DND-41 (cell line): ENCODE results near the gene PCBP2.

Source experiments
- ATAC-seq: fragments of 200-7000 bp; cut with Tn5 transposase; 3 replicates; pipeline ENCODE4 v1.9.1; 2021; ENCODE audit warnings: low read depth; ENCODE audit not compliant: insufficient read depth
- DNase-seq: peaks from one replicate; pipeline ENCODE4 v3.0.0-alpha.2; 2020
- H2AFZ ChIP-seq: 2 replicates; pipeline ENCODE4 v1.6.0; 2012; ENCODE audit warnings: low read depth, low read length
- H3K27ac ChIP-seq: 2 replicates; pipeline ENCODE4 v1.5.1; 2012; ENCODE audit warnings: low read length, inconsistent platforms
- H3K27me3 ChIP-seq: fragments of 200-600 bp; sonication (generic); 2 replicates; pipeline ENCODE4 v1.6.0; 2012; ENCODE audit warnings: low read length, mild to moderate bottlenecking, inconsistent platforms; ENCODE audit not compliant: insufficient read depth, poor library complexity
- H3K36me3 ChIP-seq: 2 replicates; pipeline ENCODE4 v1.5.1; 2012; ENCODE audit warnings: low read length, inconsistent platforms; ENCODE audit not compliant: insufficient read depth
- H3K4me1 ChIP-seq: 2 replicates; pipeline ENCODE4 v1.5.1; 2012; ENCODE audit warnings: mild to moderate bottlenecking, low read length; ENCODE audit not compliant: insufficient read depth
- H3K4me2 ChIP-seq: 2 replicates; pipeline ENCODE4 v1.6.0; 2012; ENCODE audit warnings: mild to moderate bottlenecking, moderate library complexity, low read length, inconsistent platforms; ENCODE audit not compliant: insufficient read depth
- H3K4me3 ChIP-seq, 2 experiments: fragments of 200-600 bp in 1 of 2; shearing (Covaris generic) in 1 of 2; 2 replicates each; pipeline ENCODE4 v1.5.1; 2012 to 2016; ENCODE audit warnings: inconsistent platforms in 2 of 2, low read length in 2 of 2, mild to moderate bottlenecking in 2 of 2, low read depth in 1 of 2, moderate library complexity in 1 of 2
- H3K79me2 ChIP-seq: 2 replicates; pipeline ENCODE4 v1.6.0; 2012; ENCODE audit warnings: low read length, inconsistent platforms; ENCODE audit not compliant: insufficient read depth
- H3K9ac ChIP-seq: 2 replicates; pipeline ENCODE4 v1.6.0; 2012; ENCODE audit warnings: low read depth, mild to moderate bottlenecking, inconsistent platforms, low read length, moderate library complexity
- H3K9me3 ChIP-seq: 2 replicates; pipeline ENCODE4 v1.5.1; 2012; ENCODE audit warnings: low read length, moderate library complexity, mild to moderate bottlenecking, inconsistent platforms; ENCODE audit not compliant: insufficient read depth, severe bottlenecking
- H4K20me1 ChIP-seq: 2 replicates; pipeline ENCODE4 v1.6.0; 2012; ENCODE audit warnings: low read length; ENCODE audit not compliant: insufficient read depth
- CTCF ChIP-seq: IDR thresholded peaks from 2 replicates; pipeline ENCODE4 v1.5.1; 2012; ENCODE audit warnings: borderline replicate concordance, low read length, moderate library complexity, mild to moderate bottlenecking; ENCODE audit not compliant: poor library complexity, severe bottlenecking; ENCODE audit errors: extremely low read depth
- EZH2 ChIP-seq: IDR thresholded peaks from 3 replicates; pipeline ENCODE4 v1.6.1; 2012; ENCODE audit warnings: borderline replicate concordance, low read depth, mild to moderate bottlenecking, moderate library complexity, low read length, inconsistent platforms; ENCODE audit not compliant: severe bottlenecking

PCBP2 gene

GRCh38 chr12:53474077-53474476 lies 22.2 kb downstream of the PCBP2 start:
- ATAC-seq (no peak), DNase-seq (no peak)
- no peak overlapping the region for H2AFZ ChIP-seq
- TF ChIP-seq CTCF: no peak
- no peak for TF ChIP-seq EZH2
- H3K4me2 ChIP-seq: no peak overlapping the region
- H3K79me2 ChIP-seq: peaks cover 83% of the 10 kb centered on the region
- no peak overlapping the region for H3K9ac ChIP-seq
- H3K9me3 ChIP-seq: no peaks in the 10 kb centered on the region
- no peaks in the 10 kb centered on the region for H3K27me3 ChIP-seq
- H3K4me1 ChIP-seq: no peaks in the 10 kb centered on the region
- no peak overlapping the region for H3K27ac ChIP-seq
- no peak overlapping the region for H3K4me3 ChIP-seq
- H3K36me3 ChIP-seq: peaks cover 98% of the 10 kb centered on the region
- H4K20me1 ChIP-seq: peaks cover 81% of the 10 kb centered on the region

GRCh38 chr12:53474819-53475218 lies 22.9 kb downstream of the PCBP2 start:
- Histone ChIP-seq H3K4me2 (no peak overlapping the region), H3K9ac (no peak overlapping the region), H3K36me3 (peaks cover 98% of the 10 kb centered on the region), H3K27ac (no peak overlapping the region), H3K4me3 (no peak overlapping the region), H3K9me3 (no peaks in the 10 kb centered on the region), H3K79me2 (peaks cover 83% of the 10 kb centered on the region), H2AFZ (no peak overlapping the region), H4K20me1 (peaks cover 84% of the 10 kb centered on the region), H3K4me1 (no peaks in the 10 kb centered on the region), H3K27me3 (no peaks in the 10 kb centered on the region)
- TF ChIP-seq CTCF (no peak), EZH2 (no peak)
- no peak for DNase-seq
- ATAC-seq: no peak

DNA sequence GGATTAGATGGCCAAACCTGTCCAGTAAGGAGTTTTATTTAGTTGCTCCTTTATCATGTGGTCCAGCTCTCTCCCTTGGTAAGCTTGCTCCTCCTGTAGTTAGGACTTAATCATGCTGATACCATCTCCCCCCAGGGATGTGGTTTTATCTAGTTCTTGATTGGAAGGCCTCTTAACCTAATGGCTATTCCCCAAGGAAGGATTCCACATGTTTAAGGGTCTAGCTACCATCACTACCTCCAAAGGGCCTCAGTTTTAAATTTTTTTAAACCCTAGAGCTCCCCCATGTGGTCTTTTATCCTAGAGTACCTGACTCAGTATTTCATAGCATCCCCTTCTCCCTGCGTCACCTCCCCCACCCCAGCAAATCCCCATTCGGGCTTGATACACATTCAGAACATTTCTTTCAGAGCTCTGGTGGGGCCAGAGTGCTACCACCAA lies 24.9 kb downstream of the PCBP2 start:
- Histone ChIP-seq H3K9me3 (no peaks in the 10 kb centered on the region), H3K4me1 (no peaks in the 10 kb centered on the region), H3K36me3 (peaks cover 98% of the 10 kb centered on the region), H3K9ac (no peak overlapping the region), H3K79me2 (peaks cover 72% of the 10 kb centered on the region), H3K27me3 (no peaks in the 10 kb centered on the region), H3K4me2 (no peak overlapping the region), H3K4me3 (no peak overlapping the region), H2AFZ (no peak overlapping the region), H3K27ac (no peak overlapping the region), H4K20me1 (peaks cover 83% of the 10 kb centered on the region)
- DNase-seq (no peak), ATAC-seq (peak; percentile 57)
- peak; percentile 56 for TF ChIP-seq CTCF
- TF ChIP-seq EZH2: no peak

DNA sequence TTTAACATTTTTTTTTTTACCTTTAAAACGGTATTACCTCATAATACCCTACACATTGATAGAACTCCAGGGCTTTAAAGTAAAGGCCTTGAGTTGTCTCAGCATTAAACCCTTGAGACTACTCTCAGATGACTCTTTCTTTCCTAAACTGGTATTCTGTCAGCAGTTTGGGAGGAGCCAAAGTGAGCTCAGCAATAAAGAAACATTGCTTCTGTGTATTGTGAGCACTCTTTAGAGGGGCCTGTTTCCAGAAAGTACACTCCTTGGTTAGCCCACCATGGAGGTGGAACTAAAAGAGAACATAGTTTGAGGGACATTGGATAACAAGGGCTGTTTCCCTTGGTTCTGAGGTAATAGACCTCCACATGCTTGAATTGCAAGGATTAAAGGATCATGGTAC lies 27.0 kb downstream of the PCBP2 start:
- TF ChIP-seq CTCF: no peak
- TF ChIP-seq EZH2: no peak
- H3K4me3 ChIP-seq: no peak overlapping the region
- no peak overlapping the region for H3K4me2 ChIP-seq
- H3K27ac ChIP-seq: no peak overlapping the region
- peaks cover 98% of the 10 kb centered on the region for H3K36me3 ChIP-seq
- H2AFZ ChIP-seq: no peak overlapping the region
- H3K9me3 ChIP-seq: no peaks in the 10 kb centered on the region
- H3K79me2 ChIP-seq: peaks cover 52% of the 10 kb centered on the region
- no peak overlapping the region for H3K9ac ChIP-seq
- peaks cover 80% of the 10 kb centered on the region for H4K20me1 ChIP-seq
- no peaks in the 10 kb centered on the region for H3K4me1 ChIP-seq
- H3K27me3 ChIP-seq: no peaks in the 10 kb centered on the region
- ATAC-seq (no peak), DNase-seq (no peak)
